Natural killer cell (primary cell): Measurements from ENCODE around the gene FPR3. TPM values are rescaled to one million over a fixed set of nuclear protein-coding genes. Genes with fewer than 3 reads are reported as not detected.

Source experiments
- ATAC-seq, 3 donors: fragments of 150-1000 bp in 2 of 3; fragments of 200-7000 bp in 1 of 3; cut with Tn5 transposase; 1 replicate in 1 of 3; 2 replicates in 2 of 3; pipeline ENCODE4 v1.10.0; 2021; ENCODE audit warnings: mild to moderate bottlenecking in 2 of 3, moderate library complexity in 2 of 3
- DNase-seq, 2 donors: peaks; one replicate each; pipeline versions ENCODE4 v3.0.0 to v3.0.0-alpha.2; 2013 to 2021; ENCODE audit warnings: mixed read lengths in 1 of 2
- H3K27ac ChIP-seq: one replicate; pipeline ENCODE4 v1.5.1; 2013; ENCODE audit warnings: mild to moderate bottlenecking, low read length
- H3K27me3 ChIP-seq: one replicate; pipeline ENCODE4 v1.6.1; 2013; ENCODE audit warnings: low read length; ENCODE audit not compliant: control insufficient read depth, insufficient read depth
- H3K36me3 ChIP-seq: one replicate; pipeline ENCODE4 v1.6.1; 2013; ENCODE audit warnings: low read length; ENCODE audit not compliant: control insufficient read depth, insufficient read depth
- H3K4me1 ChIP-seq: one replicate; pipeline ENCODE4 v1.6.1; 2013; ENCODE audit warnings: low read length; ENCODE audit not compliant: control insufficient read depth, insufficient read depth
- H3K4me3 ChIP-seq: one replicate; pipeline ENCODE4 v1.5.1; 2013; ENCODE audit warnings: low read length
- H3K9me3 ChIP-seq: one replicate; pipeline ENCODE4 v1.6.1; 2013; ENCODE audit warnings: low read length; ENCODE audit not compliant: control insufficient read depth, insufficient read depth
- H3K27ac Mint-ChIP-seq, 2 donors: one replicate each; pipeline ENCODE4 v1.8.0; 2022; ENCODE audit warnings: mild to moderate bottlenecking in 2 of 2, mixed read lengths in 2 of 2, moderate library complexity in 1 of 2
- H3K27me3 Mint-ChIP-seq, 2 donors: one replicate each; pipeline ENCODE4 v1.8.0; 2022; ENCODE audit warnings: low read depth in 2 of 2, mixed read lengths in 2 of 2
- H3K36me3 Mint-ChIP-seq: one replicate; pipeline ENCODE4 v1.8.0; 2022; ENCODE audit warnings: mixed read lengths
- H3K4me1 Mint-ChIP-seq, 2 donors: one replicate each; pipeline ENCODE4 v1.8.0; 2022; ENCODE audit warnings: mixed read lengths in 2 of 2
- H3K4me3 Mint-ChIP-seq: one replicate; pipeline ENCODE4 v1.8.0; 2022; ENCODE audit warnings: mild to moderate bottlenecking, moderate library complexity, mixed read lengths
- H3K9me3 Mint-ChIP-seq, 2 donors: one replicate each; pipeline ENCODE4 v1.8.0; 2022; ENCODE audit warnings: mixed read lengths in 2 of 2
- CTCF ChIP-seq: fragments of 200-600 bp; IDR thresholded peaks from one replicate; pipeline ENCODE4 v1.8.0; 2022; ENCODE audit warnings: antibody characterized with exemption
- WGBS: methylation state at CpG from one replicate; pipeline ENCODE4 v1.1.7; 2013; ENCODE audit warnings: missing lambda C conversion rate; ENCODE audit not compliant: insufficient coverage; 5-methylcytosine and 5-hydroxymethylcytosine counted together
- intact Hi-C: fragments of 100-400 bp; cut with micrococcal nuclease; formaldehyde crosslinking; loops from one replicate; pipeline ENCODE4 v1.14.2; 2022
- total RNA-seq, 4 donors: library from RNA; stranded (reverse); fragments of 120-200 nt in 1 of 4; gene quantifications; one replicate each; pipeline versions ENCODE4 v1.2.3 to v1.2.4, GENCODE V29; 2013 to 2022

Gene FPR3
- total RNA-seq, 3 donors from 2014 or later (not counting 1 experiment from before 2014, with no cell fraction given): 0.28 TPM; not detected in 2

- no peak overlapping the region for H3K27ac Mint-ChIP-seq
These were observed 6.9 kb upstream of the FPR3 start for GRCh38 chr19:51788029-51788428.

DNA sequence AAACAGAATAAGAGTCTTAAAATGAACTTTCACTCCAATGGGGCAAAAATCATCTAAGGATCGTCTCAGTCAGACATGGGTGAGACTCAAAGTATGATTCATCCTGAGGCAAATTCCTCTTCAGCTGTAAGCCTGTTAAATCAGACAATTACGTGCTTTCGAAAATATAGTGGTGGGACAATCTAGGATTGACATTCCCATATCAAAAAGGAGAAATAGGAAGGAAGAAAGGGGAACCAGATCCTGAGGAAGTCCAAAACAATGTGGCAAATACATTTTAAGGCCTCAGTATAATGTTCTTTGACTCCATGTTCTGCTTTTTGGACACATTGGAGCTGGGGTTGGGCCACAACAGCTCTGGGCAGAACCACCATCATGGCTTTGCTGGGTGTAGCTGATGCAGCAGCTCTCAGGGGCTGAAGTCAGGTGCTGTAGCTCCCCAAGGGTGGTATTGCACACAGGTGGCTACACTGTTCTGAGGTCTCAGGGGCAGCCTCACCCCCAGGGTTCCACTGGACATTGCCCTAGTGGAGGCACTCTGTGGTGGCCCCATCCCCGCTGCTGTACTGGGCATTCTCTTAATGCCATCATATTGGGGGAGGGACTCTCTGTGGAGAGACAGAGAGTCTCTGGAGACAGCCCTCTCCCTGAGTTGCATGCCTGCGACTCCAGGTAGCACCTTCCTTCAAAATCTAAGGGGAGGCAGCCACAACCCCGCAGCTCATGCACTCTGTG is 5.7 kb upstream of the FPR3 start:
- Mint-ChIP-seq H3K36me3 (no peaks in the 10 kb centered on the region), H3K4me1 (no peaks in the 10 kb centered on the region), H3K4me3 (no peak overlapping the region), H3K9me3 (peaks cover 0 to 5% of the 10 kb centered on the region in 2 donors), H3K27me3 (peaks cover 3 to 7% of the 10 kb centered on the region in 2 donors), H3K27ac (no peak overlapping the region)
- 70% methylated on average over 6 of the region's 6 CpGs for WGBS
- no peak for TF ChIP-seq CTCF
- Histone ChIP-seq H3K27me3 (no peaks in the 10 kb centered on the region), H3K9me3 (peaks cover 4% of the 10 kb centered on the region), H3K4me3 (no peak overlapping the region), H3K36me3 (no peaks in the 10 kb centered on the region), H3K4me1 (no peaks in the 10 kb centered on the region), H3K27ac (no peak overlapping the region)
- DNase-seq: no peak
- no peak for ATAC-seq
- intact Hi-C loops: no loop called here

More at GRCh38 chr19:51788029-51788428, 6.9 kb upstream of the FPR3 start:
- Histone ChIP-seq H3K4me1 (no peaks in the 10 kb centered on the region), H3K36me3 (no peaks in the 10 kb centered on the region), H3K27me3 (no peaks in the 10 kb centered on the region), H3K9me3 (peaks cover 4% of the 10 kb centered on the region), H3K27ac (no peak overlapping the region), H3K4me3 (no peak overlapping the region)
- intact Hi-C loops: no loop called here
- peaks cover 3 to 7% of the 10 kb centered on the region in 2 donors for H3K27me3 Mint-ChIP-seq
- WGBS: 71% methylated on average over 1 of the region's 2 CpGs
- DNase-seq (no peak), ATAC-seq (no peak)
- H3K4me1 Mint-ChIP-seq: no peaks in the 10 kb centered on the region
- H3K4me3 Mint-ChIP-seq: no peak overlapping the region
- no peaks in the 10 kb centered on the region for H3K36me3 Mint-ChIP-seq
- no peak for TF ChIP-seq CTCF
- peaks cover 0 to 5% of the 10 kb centered on the region in 2 donors for H3K9me3 Mint-ChIP-seq

DNA sequence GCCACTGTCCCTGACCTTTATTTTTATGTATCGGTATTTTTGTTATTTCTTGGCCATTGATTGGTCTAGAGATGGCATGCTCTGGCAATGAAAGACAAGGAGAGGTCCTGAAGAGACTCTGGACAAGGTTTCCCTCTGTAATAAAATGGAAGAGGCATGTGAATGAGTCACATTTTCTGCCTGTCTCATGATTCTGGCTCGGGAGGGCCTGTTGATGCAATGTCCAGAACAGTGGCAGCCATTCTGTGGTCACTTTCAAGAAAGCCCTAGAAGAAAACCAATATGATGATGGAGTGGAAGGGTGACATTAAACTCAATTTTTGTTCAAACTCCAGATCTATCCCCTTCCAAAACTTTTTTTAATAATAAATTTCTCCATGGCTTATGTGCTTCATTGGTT is 2.0 kb upstream of the FPR3 start:
- no peak for DNase-seq
- H3K27ac ChIP-seq: no peak overlapping the region
- Mint-ChIP-seq H3K27me3 (peaks cover 7 to 14% of the 10 kb centered on the region in 2 donors), H3K27ac (no peak overlapping the region), H3K4me1 (no peaks in the 10 kb centered on the region), H3K4me3 (no peak overlapping the region), H3K36me3 (no peaks in the 10 kb centered on the region), H3K9me3 (peaks cover 0 to 2% of the 10 kb centered on the region in 2 donors)
- no peaks in the 10 kb centered on the region for H3K36me3 ChIP-seq
- peaks cover 4% of the 10 kb centered on the region for H3K9me3 ChIP-seq
- no peaks in the 10 kb centered on the region for H3K27me3 ChIP-seq
- no peak for TF ChIP-seq CTCF
- ATAC-seq: no peak
- H3K4me3 ChIP-seq: no peak overlapping the region
- H3K4me1 ChIP-seq: no peaks in the 10 kb centered on the region
- WGBS: 60% methylated on average over 2 of the region's 2 CpGs
- intact Hi-C loops: no loop called here

DNA sequence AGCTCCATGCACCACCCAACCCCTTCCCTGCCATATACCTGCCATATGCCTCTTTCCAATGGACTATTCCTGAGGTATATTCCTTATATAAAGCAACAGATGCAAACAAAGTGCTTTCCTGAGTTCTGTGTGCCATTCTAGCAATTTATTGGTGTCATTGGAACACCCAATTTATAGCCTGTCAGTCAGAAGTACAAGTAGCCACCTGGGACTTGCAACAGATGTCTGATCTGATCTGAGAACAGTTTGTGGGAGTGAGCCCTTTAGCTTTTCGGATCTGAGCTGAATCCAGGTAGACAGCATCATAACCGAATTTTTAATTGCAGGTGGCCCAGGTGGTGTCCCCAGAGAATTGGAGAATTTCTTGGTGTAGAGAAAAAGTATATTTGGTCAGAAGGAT is 963 bp upstream of the FPR3 start:
- no peak overlapping the region for H3K27ac ChIP-seq
- Mint-ChIP-seq H3K9me3 (peaks cover 0 to 2% of the 10 kb centered on the region in 2 donors), H3K36me3 (no peaks in the 10 kb centered on the region), H3K27me3 (peaks cover 7 to 14% of the 10 kb centered on the region in 2 donors), H3K4me1 (no peaks in the 10 kb centered on the region), H3K27ac (no peak overlapping the region), H3K4me3 (no peak overlapping the region)
- ATAC-seq (no peak), DNase-seq (no peak)
- H3K4me1 ChIP-seq: no peaks in the 10 kb centered on the region
- TF ChIP-seq CTCF: no peak
- 72% methylated on average over 2 of the region's 2 CpGs for WGBS
- H3K9me3 ChIP-seq: peaks cover 7% of the 10 kb centered on the region
- H3K4me3 ChIP-seq: no peak overlapping the region
- intact Hi-C loops: no loop called here
- no peaks in the 10 kb centered on the region for H3K36me3 ChIP-seq
- no peaks in the 10 kb centered on the region for H3K27me3 ChIP-seq
